Adrenal gland (tissue), 12 donors: ENCODE measurements around the gene GRAP2. TPM values are rescaled to one million over a fixed set of nuclear protein-coding genes. Genes with fewer than 3 reads are reported as not detected.
"Not testable (repeated sequence)": the region's sequence is repeated elsewhere in the genome, so short reads cannot be mapped to it uniquely, and the experiment has no call there.

Source experiments
- DNase-seq, 7 donors: peaks; one replicate each; pipeline ENCODE4 v3.0.0-alpha.2; 2019 to 2020
- H3K27ac ChIP-seq, 5 donors: fragments of 200-600 bp; sonication (generic) in 4 of 5; 1 replicate in 3 of 5; 2 replicates in 2 of 5; pipeline versions ENCODE4 v1.5.1 to v1.8.0; 2016 to 2020; ENCODE audit warnings: mild to moderate bottlenecking in 1 of 5
- H3K27me3 ChIP-seq: fragments of 200-600 bp; 2 replicates; pipeline ENCODE4 v1.8.0; 2021
- H3K36me3 ChIP-seq, 2 donors: fragments of 200-600 bp; replicated peaks in 1 of 2; 1 replicate in 1 of 2; 2 replicates in 1 of 2; pipeline versions ENCODE4 v1.5.1 to v1.8.0; 2018 to 2022
- H3K4me1 ChIP-seq, 2 donors: fragments of 200-600 bp; replicated peaks in 1 of 2; 1 replicate in 1 of 2; 2 replicates in 1 of 2; pipeline versions ENCODE4 v1.5.1 to v1.8.0; 2018 to 2021
- H3K4me3 ChIP-seq, 4 donors: fragments of 200-600 bp; sonication (generic) in 3 of 4; one replicate each; pipeline ENCODE4 v1.5.1; 2016 to 2018
- H3K9me3 ChIP-seq, 3 donors: fragments of 200-600 bp; sonication (generic) in 1 of 3; replicated peaks in 1 of 3; 1 replicate in 2 of 3; 2 replicates in 1 of 3; pipeline versions ENCODE4 v1.5.1 to v1.8.0; 2016 to 2021
- CTCF ChIP-seq, 6 experiments: fragments of 450-650 bp in 4 of 6; fragments of 200-600 bp in 2 of 6; sonication (generic) in 1 of 6; IDR thresholded peaks; 1 replicate in 5 of 6; 2 replicates in 1 of 6; pipeline versions ENCODE4 v1.5.1 to v1.8.0; 2016 to 2021; ENCODE audit warnings: antibody characterized with exemption in 6 of 6, mild to moderate bottlenecking in 2 of 6, moderate library complexity in 1 of 6
- POLR2A ChIP-seq, 2 donors: fragments of 450-650 bp; IDR thresholded peaks; one replicate each; pipeline ENCODE4 v1.6.1; 2017; ENCODE audit warnings: antibody characterized with exemption in 2 of 2, mild to moderate bottlenecking in 2 of 2, moderate library complexity in 1 of 2
- WGBS, 4 donors: extraction: QIAGEN DNeasy Blood & Tissue Kit in 2 of 4; methylation state at CpG; one replicate each; pipeline versions ENCODE4 v1.1.5 to v1.1.7; 2013 to 2017; 5-methylcytosine and 5-hydroxymethylcytosine counted together
- intact Hi-C, 2 donors: fragments of 100-400 bp; cut with DNase I; formaldehyde crosslinking; loops; one replicate each; pipeline versions ENCODE4 v1.14.1 to v1.15.0; 2022 to 2023
- polyA plus RNA-seq, 3 donors: library from polyadenylated mRNA; stranded (reverse); fragments of 200-250 nt in 2 of 3; fragments of 350-450 nt in 1 of 3; fragmentation: Illumina TruSeq in 1 of 3; extraction: RNeasy Lipid Tissue Mini Kit (QIAGEN cat#74804) in 1 of 3; gene quantifications; one replicate each; pipeline ENCODE4 v1.2.3, GENCODE V29; 2013 to 2014
- total RNA-seq, 9 donors: library from RNA; depleted of rRNA in 4 of 9; stranded (reverse); fragments of >200 nt in 4 of 9; fragments of 120-200 nt in 1 of 9; fragmentation: NEBNext Ultra II Directional in 1 of 9; extraction: Animal tissue kit (Norgen Biotek cat#: 25700) in 1 of 9; gene quantifications; one replicate each; pipeline versions ENCODE4 v1.1.0 to v1.2.4, GENCODE V29; 2013 to 2023
- donor health status: healthy with polysubstance abuse.
- donor health status: Bipolar disorder and iron deficiency.
- donor health status: DM: yes; HTN: yes; CAD: no.
- donor health status: DM: no; HTN: no; CAD: no.
- donor health status: DM: no; HTN: no; CAD: no.
- donor health status: DM: yes; HTN: yes; CAD: no.

GRAP2 gene
- total and polyA plus RNA-seq, 12 donors: 0.28 to 1.7 (median 0.61) TPM; not detected in 1

GRCh38 chr22:39872548-39872947 is 28.3 kb upstream of the GRAP2 start:
- H3K4me1 ChIP-seq: no peaks in the 10 kb centered on the region
- DNase-seq: no peak
- intact Hi-C loops: no loop called here
- no peak overlapping the region for H3K27ac ChIP-seq
- H3K27me3 ChIP-seq: no peaks in the 10 kb centered on the region
- TF ChIP-seq POLR2A (IDR thresholded peaks at IDR 0.05): no peak
- TF ChIP-seq CTCF (IDR thresholded peaks at IDR 0.05): no peak
- 81 to 88% (median 84%) methylated on average over 1 of the region's 1 CpG for WGBS, 4 donors
- H3K9me3 ChIP-seq: no peaks in the 10 kb centered on the region
- no peak overlapping the region for H3K4me3 ChIP-seq
- H3K36me3 ChIP-seq: no peaks in the 10 kb centered on the region

- intact Hi-C loops: no loop called here
- no peaks in the 10 kb centered on the region for H3K27me3 ChIP-seq
- whole genome bisulfite sequencing, 4 donors: 47 to 70% (median 54%) methylated on average over 1 of the region's 1 CpG
- DNase-seq: no peak
- no peaks in the 10 kb centered on the region for H3K9me3 ChIP-seq
- no peak overlapping the region for H3K27ac ChIP-seq
- no peaks in the 10 kb centered on the region for H3K4me1 ChIP-seq
- no peak overlapping the region for H3K4me3 ChIP-seq
- no peak for TF ChIP-seq POLR2A (IDR thresholded peaks at IDR 0.05)
- no peak for TF ChIP-seq CTCF (IDR thresholded peaks at IDR 0.05)
- no peaks in the 10 kb centered on the region for H3K36me3 ChIP-seq
These were observed 26.9 kb upstream of the GRAP2 start for GRCh38 chr22:39873965-39874364.

GRCh38 chr22:39875176-39875885 is 25.6 kb upstream of the GRAP2 start:
- H3K9me3 ChIP-seq, H3K36me3 ChIP-seq, H3K27ac ChIP-seq, intact Hi-C loops, H3K27me3 ChIP-seq, H3K4me3 ChIP-seq, DNase-seq, H3K4me1 ChIP-seq: not testable (repeated sequence)
- WGBS, 4 donors: 78 to 94% (median 90%) methylated on average over 28 to 39 of the region's 42 CpGs

- Histone ChIP-seq H3K27ac (no peak overlapping the region), H3K4me1 (no peaks in the 10 kb centered on the region), H3K9me3 (no peaks in the 10 kb centered on the region), H3K27me3 (no peaks in the 10 kb centered on the region), H3K36me3 (no peaks in the 10 kb centered on the region), H3K4me3 (no peak overlapping the region)
- WGBS, 4 donors: 65 to 78% (median 74%) methylated on average over 6 of the region's 6 CpGs
- TF ChIP-seq POLR2A (IDR thresholded peaks at IDR 0.05) (no peak), CTCF (IDR thresholded peaks at IDR 0.05) (no peak)
- intact Hi-C loops: no loop called here
- no peak for DNase-seq
These were observed 23.6 kb upstream of the GRAP2 start for GRCh38 chr22:39877079-39877845.
